ENCODE data around the gene INTS2.
"Not testable (repeated sequence)": the region's sequence is repeated elsewhere in the genome, so short reads cannot be mapped to it uniquely, and the experiment has no call there.

The INTS2 gene

GRCh38 chr17:61927208-61928100, at the start of gene INTS2:
TSS of gene INTS2 (minus strand) at chr17:61927982. CDS start at chr17:61926644, 1,338 bp downstream.
- DNase-seq = peak; percentile 96

DNA sequence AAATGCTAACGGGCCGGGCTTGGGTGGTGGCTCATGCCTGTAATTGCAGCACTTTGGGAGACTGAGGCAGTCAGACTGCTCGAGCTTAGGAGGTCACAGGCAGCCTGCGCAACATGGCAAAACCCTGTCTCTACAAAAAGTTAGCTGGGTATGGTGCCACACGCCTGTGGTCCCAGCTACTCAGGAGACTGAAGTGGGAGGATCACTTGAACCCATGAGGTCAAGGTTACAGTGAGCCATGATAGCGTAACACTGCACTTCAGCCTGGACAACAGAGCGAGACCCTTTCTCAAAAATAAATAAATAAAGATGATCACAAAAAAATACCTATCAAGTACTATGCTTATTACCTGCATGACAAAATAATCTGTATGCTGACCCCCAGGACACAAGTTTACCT, 46.3 kb upstream of the INTS2 start:
- DNase-seq = no peak

DNA sequence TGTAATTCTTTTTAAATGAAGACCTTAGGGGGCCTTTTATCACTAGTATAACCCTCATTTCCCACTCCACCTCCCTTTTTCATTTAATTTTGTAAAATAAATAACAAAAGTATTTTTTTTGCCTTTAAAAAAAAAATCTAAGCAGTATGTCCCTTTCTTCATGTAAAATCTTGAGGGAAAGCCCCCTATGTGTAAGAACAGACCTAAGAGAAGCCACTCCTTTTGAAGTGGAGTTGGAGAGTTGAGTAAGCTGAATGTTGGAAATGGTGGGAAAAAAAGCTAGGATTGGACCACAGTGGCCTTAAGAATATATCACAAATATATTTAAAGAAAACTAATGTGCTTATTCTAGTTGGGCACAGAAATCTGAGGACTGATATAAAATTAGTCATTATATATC, 44.5 kb upstream of the INTS2 start:
- DNase-seq = no peak

- DNase-seq = no peak
These were observed 42.2 kb upstream of the INTS2 start for GRCh38 chr17:61970030-61970429.

GRCh38 chr17:61968757-61969156, 41.0 kb upstream of the INTS2 start:
- DNase-seq = no peak

- no peak for DNase-seq
These were observed 39.9 kb upstream of the INTS2 start for GRCh38 chr17:61967729-61968128.

DNA sequence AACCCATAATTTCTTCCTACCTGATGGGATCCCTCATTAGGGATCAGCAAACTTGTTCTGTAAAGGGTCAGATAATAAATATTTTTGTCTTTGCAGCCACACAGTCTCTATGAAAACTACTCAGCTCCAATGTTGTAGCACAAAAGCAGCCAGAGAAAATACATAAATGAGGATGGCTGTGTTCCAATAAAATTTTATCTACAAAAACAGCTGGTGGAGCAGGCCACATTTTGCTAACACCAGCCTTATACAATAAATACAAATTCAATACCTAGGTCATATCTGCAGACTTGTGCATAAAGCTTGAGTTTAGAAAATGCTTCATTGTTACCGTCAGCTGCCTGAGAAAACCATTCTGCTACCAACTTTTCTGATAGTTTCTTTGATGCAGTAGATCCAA, 38.4 kb upstream of the INTS2 start:
- DNase-seq = no peak

DNA sequence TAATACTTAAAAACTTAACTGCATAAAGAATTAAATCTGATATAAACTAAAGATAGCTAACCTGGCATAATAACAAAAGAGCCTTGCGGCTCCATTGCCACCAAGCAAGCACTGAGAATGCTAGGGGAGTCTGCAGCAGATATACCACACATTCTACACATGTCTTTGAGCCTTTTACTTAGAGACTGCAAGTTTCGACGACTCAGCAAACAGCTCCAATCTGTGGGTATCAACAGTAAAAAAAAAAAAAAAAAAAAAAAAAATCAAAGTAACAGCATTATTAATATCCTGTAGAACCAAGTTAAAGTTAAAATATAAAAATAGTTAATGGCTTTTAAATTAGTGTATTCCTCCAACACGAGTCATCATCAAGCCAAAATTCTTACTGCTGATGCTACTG, 27.8 kb upstream of the INTS2 start:
- no peak for DNase-seq

DNA sequence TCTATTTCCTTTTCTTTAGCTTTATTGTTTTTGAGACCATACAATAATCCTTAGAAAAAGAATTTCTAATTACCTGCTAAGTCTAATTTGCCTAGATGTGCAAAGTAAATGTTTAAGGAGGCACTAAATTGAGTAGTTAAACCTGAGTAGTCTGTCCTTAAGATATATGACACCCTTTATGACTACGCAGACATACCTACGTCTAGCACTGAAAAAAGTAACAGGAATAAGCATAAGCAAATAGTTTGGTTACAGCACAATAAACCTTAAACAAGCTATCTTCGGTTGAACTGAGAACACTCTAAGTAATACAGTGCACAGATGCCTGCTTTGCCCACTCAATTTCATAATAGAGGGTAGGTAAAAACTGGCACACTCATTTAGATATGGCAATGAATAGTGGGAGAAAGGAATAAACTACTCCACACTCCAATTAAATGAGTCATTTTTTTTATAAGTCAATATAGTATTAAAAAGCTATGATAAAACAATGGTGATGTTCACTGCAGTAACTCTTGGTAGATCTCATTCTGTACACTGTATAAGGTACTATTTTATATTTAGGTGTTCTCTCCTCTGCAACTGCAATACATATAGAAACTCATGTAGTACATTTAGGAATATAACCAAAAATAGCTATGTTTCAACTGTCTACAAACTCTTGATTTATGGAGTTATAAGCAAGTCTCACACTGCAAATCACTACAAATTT, 19.7 kb upstream of the INTS2 start:
- no peak for DNase-seq

- DNase-seq = no peak
These were observed 18.6 kb upstream of the INTS2 start for GRCh38 chr17:61946359-61946758.

GRCh38 chr17:61943117-61943516, 15.3 kb upstream of the INTS2 start:
- DNase-seq = no peak

- DNase-seq = no peak
These were observed 14.3 kb upstream of the INTS2 start for GRCh38 chr17:61942085-61942484.

DNA sequence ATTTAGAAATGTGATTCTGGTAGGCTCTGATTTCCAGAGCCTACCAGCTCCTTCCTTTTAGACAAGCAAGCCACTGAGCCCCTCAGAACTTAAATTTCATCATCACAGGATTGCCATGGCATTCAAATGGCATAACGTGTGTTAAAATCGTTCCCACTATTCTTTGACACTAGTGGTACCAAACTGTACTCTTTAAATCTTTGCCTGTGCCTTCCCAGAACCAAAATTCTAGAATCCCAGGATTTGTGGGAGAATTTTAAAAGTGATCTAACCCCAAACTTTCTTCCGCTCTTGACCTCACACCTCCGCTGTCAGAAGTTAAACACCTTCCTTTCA, 287 bp upstream of the INTS2 start:
- no peak for DNase-seq

GRCh38 chr17:61926826-61927207, 965 bp downstream of the INTS2 start:
- no peak for DNase-seq

- DNase-seq = not testable (repeated sequence)
These were observed 12.6 kb downstream of the INTS2 start for GRCh38 chr17:61915162-61915561.

- DNase-seq = no peak
These were observed 19.3 kb downstream of the INTS2 start for GRCh38 chr17:61908292-61909037.

- DNase-seq = no peak
These were observed 20.4 kb downstream of the INTS2 start for GRCh38 chr17:61907361-61907760.

DNA sequence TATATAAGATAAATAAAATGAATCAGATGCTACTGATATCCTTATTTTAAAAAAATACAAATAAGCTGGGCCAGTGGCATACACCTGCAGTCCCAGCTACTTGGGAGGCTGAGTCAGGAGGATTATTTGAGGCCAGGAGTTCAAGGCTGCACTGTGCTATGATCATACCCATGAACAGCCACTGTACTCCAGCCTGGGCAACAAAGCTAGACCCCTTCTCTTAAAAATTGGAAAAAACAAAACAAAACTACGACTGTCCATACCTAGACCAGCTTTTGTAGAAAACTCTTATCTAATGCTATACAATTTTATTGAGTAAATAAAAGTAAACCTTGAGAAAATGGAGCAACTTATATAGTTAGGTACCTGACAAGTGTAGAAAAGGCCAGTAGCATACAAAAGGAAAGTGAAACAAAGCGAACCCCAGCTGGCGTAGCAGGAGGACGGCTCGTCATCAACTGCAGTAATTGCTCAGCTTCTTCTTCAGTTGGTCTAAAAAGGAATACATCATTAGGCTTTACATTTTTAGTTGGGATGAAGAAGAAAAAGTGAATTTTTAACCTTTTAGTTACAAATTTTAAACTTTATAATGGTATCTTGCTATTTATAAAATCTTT, 23.6 kb downstream of the INTS2 start:
- peak; percentile 36 for DNase-seq

- no peak for DNase-seq
These were observed 24.5 kb downstream of the INTS2 start for GRCh38 chr17:61903251-61903650.

GRCh38 chr17:61897548-61898180, 30.1 kb downstream of the INTS2 start:
- DNase-seq = no peak

DNA sequence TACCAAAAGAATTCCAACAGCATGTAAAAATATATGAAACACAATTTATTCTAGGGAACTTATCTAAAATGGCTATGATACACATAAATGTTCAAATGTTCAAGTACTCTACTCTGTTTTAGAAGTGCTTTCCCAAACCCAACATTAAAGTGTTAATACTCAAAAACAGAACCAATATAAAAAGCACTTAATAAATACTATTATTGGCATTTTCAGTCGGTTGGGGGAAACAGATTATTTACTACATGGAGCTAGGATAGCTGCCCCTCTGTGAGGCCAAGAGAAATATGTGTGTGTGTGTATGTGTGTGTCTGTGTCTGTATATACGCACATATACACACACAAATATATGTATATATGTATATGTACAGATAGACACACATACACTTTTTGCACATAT, 32.4 kb downstream of the INTS2 start:
- no peak for DNase-seq

DNA sequence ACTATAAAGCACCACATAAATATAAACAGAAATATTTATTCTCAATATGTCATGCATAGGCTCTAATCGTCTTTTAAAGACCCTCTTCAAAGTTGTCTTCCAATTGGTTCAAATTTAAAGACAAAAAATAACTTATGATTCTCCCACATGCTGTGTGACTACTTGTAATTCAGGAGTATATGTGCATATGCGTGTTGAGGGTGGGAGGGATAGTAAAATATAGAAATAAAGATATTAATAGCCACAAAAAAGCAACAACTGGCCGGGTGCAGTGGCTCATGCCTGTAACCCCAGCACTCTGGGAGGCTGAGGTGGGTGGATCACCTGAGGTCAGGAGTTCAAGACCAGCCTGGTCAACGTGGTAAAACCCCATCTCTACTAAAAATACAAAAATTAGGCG, 33.5 kb downstream of the INTS2 start:
- not testable (repeated sequence) for DNase-seq

DNA sequence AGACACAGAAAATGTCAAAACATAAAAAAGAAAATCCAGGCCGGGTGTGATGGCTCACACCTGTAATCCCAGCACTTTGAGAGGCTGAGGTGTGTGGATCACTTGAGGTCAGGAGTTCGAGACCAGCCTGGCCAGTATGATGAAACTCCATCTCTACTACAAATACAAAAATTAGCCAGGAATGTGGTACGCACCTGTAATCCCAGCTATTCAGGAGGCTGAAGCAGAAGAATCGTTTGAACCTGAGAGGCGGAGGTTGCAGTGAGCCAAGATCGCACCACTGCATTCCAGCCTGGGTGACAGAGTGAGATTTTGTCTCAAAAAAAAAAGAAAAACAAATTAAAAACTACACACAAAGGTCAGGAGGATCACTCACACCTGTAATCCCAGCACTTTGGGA, 40.0 kb downstream of the INTS2 start:
- not testable (repeated sequence) for DNase-seq
